MV-4-11 (cell line): Measurements from ENCODE around the gene NAA25.
A peak's percentile ranks its signal among the peaks of the same experiment; 100 is the strongest.

Source experiments
- DNase-seq: peaks from one replicate; lab custom pipeline; 2025; lab: John Stamatoyannopoulos, UW

Gene NAA25

GRCh38 chr12:112108202-112109079 is at the start of gene NAA25:
NAA25 (minus strand) TSS chr12:112108783; CDS start chr12:112108773, 10 bp downstream.
- DNase-seq, result peak; percentile 83

- DNase-seq, result no peak
Observed at GRCh38 chr12:112153893-112154219, 45.3 kb upstream of the NAA25 start.

- DNase-seq, result no peak
Observed at GRCh38 chr12:112153181-112153892, 44.8 kb upstream of the NAA25 start.

- no peak for DNase-seq
Observed at GRCh38 chr12:112151766-112152541, 43.4 kb upstream of the NAA25 start.

- DNase-seq, result no peak
Observed at GRCh38 chr12:112149596-112149995, 41.0 kb upstream of the NAA25 start.

- DNase-seq, result no peak
Observed at GRCh38 chr12:112148031-112148513, 39.5 kb upstream of the NAA25 start.

- DNase-seq, result no peak
Observed at GRCh38 chr12:112146123-112146522, 37.5 kb upstream of the NAA25 start.

- peak; percentile 93 for DNase-seq
Observed at GRCh38 chr12:112140728-112141127, 32.1 kb upstream of the NAA25 start.

- DNase-seq, result no peak
Observed at GRCh38 chr12:112134731-112135130, 26.1 kb upstream of the NAA25 start.

GRCh38 chr12:112133418-112133817 is 24.8 kb upstream of the NAA25 start:
- no peak for DNase-seq

- no peak for DNase-seq
Observed at GRCh38 chr12:112131686-112132085, 23.1 kb upstream of the NAA25 start.

- peak; percentile 97 for DNase-seq
Observed at GRCh38 chr12:112130441-112130998, 21.9 kb upstream of the NAA25 start.

- DNase-seq, result no peak
Observed at GRCh38 chr12:112126911-112127310, 18.3 kb upstream of the NAA25 start.

- DNase-seq, result no peak
Observed at GRCh38 chr12:112126000-112126438, 17.4 kb upstream of the NAA25 start.

- DNase-seq, result peak; percentile 96
Observed at GRCh38 chr12:112125250-112125999, 16.8 kb upstream of the NAA25 start, which contains the start of gene TRAFD1. TRAFD1 (plus strand) TSS chr12:112125560; CDS start chr12:112130523, 4,963 bp downstream.

GRCh38 chr12:112124918-112125249 is 16.3 kb upstream of the NAA25 start:
- DNase-seq, result no peak

GRCh38 chr12:112122823-112123690 is 14.5 kb upstream of the NAA25 start:
- DNase-seq, result no peak

- DNase-seq, result no peak
Observed at GRCh38 chr12:112121780-112122565, 13.4 kb upstream of the NAA25 start.

GRCh38 chr12:112117685-112118084 is 9.1 kb upstream of the NAA25 start:
- DNase-seq, result no peak
